ENCODE results near the gene PLCB3.

DNA sequence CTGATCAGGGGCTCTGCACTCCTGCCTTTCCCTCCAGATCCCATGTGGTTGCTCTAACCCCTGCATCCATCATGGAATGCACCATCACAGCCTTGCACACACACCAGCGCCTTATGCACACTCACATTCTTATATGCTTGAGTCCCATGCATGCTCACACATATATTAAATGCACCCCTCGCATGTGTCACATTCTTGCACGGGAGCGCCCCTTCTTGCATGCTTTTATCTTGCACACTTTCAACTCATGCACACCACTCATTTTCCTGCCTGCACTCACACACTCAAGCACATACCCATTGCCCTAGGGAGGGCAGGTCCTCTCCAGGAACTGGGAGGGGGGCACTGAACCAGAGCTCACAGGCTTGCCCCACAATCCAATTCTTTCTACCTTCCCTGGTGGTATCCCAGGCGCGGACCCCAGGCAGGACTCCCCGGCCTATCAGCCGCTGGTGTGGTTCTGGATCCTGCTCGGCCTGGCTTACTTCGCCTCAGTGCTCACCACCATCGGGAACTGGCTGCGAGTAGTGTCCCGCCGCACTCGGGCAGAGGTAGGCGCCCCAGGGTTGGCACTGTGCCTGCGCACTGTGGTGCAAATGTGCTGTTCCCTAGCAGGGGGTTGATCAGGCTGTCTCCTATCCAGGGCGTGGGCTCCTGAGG lies 46.5 kb downstream of the PLCB3 start:
- TF ChIP-seq POLR2A (IDR thresholded peaks at IDR 0.05; ENCODE audit: low read depth, low read length) (no peak), POLR2AphosphoS5 (IDR thresholded peaks at IDR 0.05; ENCODE audit: low read depth, low read length) (no peak), TAF1 (IDR thresholded peaks at IDR 0.05; ENCODE audit: low read depth, low read length) (no peak), SPI1 (IDR thresholded peaks at IDR 0.05; ENCODE audit: low read depth, low read length) (no peak)
